WERI-Rb-1 (cell line): ENCODE data around the gene POLA1.

Source experiments
- DNase-seq: peaks from one replicate; pipeline ENCODE4 v3.0.0-alpha.2; 2020
- H3K27ac ChIP-seq: fragments of 250-450 bp; sonication (Bioruptor Pico); 2 replicates; pipeline ENCODE4 v1.5.1; 2020; ENCODE audit warnings: mild to moderate bottlenecking, moderate library complexity
- H3K27me3 ChIP-seq: fragments of 250-450 bp; sonication (Bioruptor Pico); 2 replicates; pipeline ENCODE4 v1.5.1; 2021; ENCODE audit warnings: mild to moderate bottlenecking, low read depth, moderate library complexity; ENCODE audit not compliant: insufficient read depth, severe bottlenecking
- H3K36me3 ChIP-seq: fragments of 250-450 bp; sonication (Bioruptor Pico); 2 replicates; pipeline ENCODE4 v1.5.1; 2020; ENCODE audit warnings: mild to moderate bottlenecking, moderate library complexity
- H3K4me3 ChIP-seq: 2 replicates; pipeline ENCODE4 v1.5.1; 2011; ENCODE audit warnings: low read depth, mild to moderate bottlenecking, control low read depth, low read length
- H3K9me3 ChIP-seq: fragments of 250-450 bp; sonication (Bioruptor Pico); 2 replicates; pipeline ENCODE4 v1.5.1; 2021; ENCODE audit warnings: mild to moderate bottlenecking, moderate library complexity; ENCODE audit not compliant: severe bottlenecking
- CTCF ChIP-seq: IDR thresholded peaks from 2 replicates; pipeline ENCODE4 v1.5.1; 2011; ENCODE audit warnings: low read depth, mild to moderate bottlenecking, control low read depth, inconsistent platforms, low read length

Gene POLA1

GRCh38 chrX:25020905-25021449, 327.3 kb downstream of the POLA1 start:
- peak overlapping the region; percentile 27 for H3K4me3 ChIP-seq
- peak; percentile 45 for DNase-seq
- H3K27me3 ChIP-seq, result peaks cover 79% of the 10 kb centered on the region

GRCh38 chrX:25022499-25023325, 329.0 kb downstream of the POLA1 start:
- no peaks in the 10 kb centered on the region for H3K9me3 ChIP-seq
- peak; percentile 48 for TF ChIP-seq CTCF
- H3K27ac ChIP-seq, result no peak overlapping the region
- DNase-seq, result no peak
- H3K27me3 ChIP-seq, result peaks cover 67% of the 10 kb centered on the region
- peak overlapping the region; percentile 28 for H3K4me3 ChIP-seq
- H3K36me3 ChIP-seq, result no peaks in the 10 kb centered on the region

More at GRCh38 chrX:25020905-25021449, 327.3 kb downstream of the POLA1 start:
- no peak overlapping the region for H3K27ac ChIP-seq
- H3K9me3 ChIP-seq, result peaks cover 4% of the 10 kb centered on the region
- no peaks in the 10 kb centered on the region for H3K36me3 ChIP-seq
- peak; percentile 75 for TF ChIP-seq CTCF

- Histone ChIP-seq H3K9me3 (no peaks in the 10 kb centered on the region), H3K27ac (no peak overlapping the region), H3K4me3 (no peak overlapping the region), H3K36me3 (no peaks in the 10 kb centered on the region), H3K27me3 (peaks cover 57% of the 10 kb centered on the region)
- no peak for TF ChIP-seq CTCF
- DNase-seq, result no peak
These were observed 330.2 kb downstream of the POLA1 start for GRCh38 chrX:25023908-25024307.

- no peak overlapping the region for H3K27ac ChIP-seq
- no peaks in the 10 kb centered on the region for H3K9me3 ChIP-seq
- no peak for DNase-seq
- H3K4me3 ChIP-seq, result no peak overlapping the region
- H3K27me3 ChIP-seq, result peaks cover 42% of the 10 kb centered on the region
- no peaks in the 10 kb centered on the region for H3K36me3 ChIP-seq
- TF ChIP-seq CTCF, result no peak
These were observed 331.9 kb downstream of the POLA1 start for GRCh38 chrX:25025615-25026014.

GRCh38 chrX:25026576-25026975, 332.9 kb downstream of the POLA1 start:
- H3K4me3 ChIP-seq, result no peak overlapping the region
- no peak overlapping the region for H3K27ac ChIP-seq
- H3K27me3 ChIP-seq, result peaks cover 35% of the 10 kb centered on the region
- no peaks in the 10 kb centered on the region for H3K9me3 ChIP-seq
- TF ChIP-seq CTCF, result no peak
- no peaks in the 10 kb centered on the region for H3K36me3 ChIP-seq
- no peak for DNase-seq
